ENCODE measurements around the gene KCND3.

The KCND3 gene

DNA sequence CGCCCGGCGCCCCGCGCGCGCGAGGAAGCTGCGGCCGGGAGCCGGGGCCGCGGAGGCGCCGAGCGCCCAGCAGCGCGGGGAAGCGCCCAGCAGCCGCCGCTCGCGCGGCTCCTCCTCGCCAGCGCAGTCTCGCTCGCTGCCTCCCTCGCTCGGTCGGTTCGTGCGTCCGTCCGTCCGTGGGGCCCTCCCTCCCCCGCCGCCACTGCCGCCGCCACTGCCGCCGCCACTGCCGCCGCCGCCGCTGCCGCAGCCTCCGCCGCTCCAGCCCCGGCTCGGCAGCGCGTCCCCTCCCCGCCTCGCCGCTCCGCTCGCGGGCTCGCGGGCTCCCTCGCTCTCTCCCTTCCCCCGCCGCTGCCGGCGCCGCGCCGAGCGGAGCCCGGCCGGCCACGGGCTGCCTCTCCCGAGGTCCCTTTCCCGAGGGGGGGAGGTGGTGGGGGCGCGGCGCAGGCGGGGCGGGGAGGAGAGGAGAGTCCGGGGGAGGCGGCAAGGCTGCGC, at the start of gene KCND3:
Gene KCND3, minus strand, starts transcription at position 138 of the 495 bp plus-strand sequence.
- peak in 1 of 2 donors; percentile 40 for DNase-seq

DNA sequence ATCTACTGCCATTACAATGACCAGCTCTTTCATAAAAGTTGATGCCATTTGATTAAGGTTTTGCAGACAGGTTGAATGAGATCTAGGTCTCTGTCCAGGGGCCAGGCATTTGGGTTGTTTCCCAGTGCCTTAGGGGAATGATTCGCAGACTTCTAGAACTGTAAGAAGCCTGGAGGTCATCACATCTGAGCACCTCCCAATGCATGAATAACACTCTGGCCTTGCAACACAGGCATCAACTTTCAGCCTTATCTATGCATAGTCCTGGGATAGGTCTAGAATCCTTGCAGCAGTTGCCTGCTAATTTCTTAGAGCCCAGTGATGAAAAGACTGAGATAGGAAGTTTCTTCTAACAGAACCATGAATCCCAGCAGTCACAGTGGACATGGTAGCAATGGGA, 44.8 kb upstream of the KCND3 start:
- no peak for DNase-seq

DNA sequence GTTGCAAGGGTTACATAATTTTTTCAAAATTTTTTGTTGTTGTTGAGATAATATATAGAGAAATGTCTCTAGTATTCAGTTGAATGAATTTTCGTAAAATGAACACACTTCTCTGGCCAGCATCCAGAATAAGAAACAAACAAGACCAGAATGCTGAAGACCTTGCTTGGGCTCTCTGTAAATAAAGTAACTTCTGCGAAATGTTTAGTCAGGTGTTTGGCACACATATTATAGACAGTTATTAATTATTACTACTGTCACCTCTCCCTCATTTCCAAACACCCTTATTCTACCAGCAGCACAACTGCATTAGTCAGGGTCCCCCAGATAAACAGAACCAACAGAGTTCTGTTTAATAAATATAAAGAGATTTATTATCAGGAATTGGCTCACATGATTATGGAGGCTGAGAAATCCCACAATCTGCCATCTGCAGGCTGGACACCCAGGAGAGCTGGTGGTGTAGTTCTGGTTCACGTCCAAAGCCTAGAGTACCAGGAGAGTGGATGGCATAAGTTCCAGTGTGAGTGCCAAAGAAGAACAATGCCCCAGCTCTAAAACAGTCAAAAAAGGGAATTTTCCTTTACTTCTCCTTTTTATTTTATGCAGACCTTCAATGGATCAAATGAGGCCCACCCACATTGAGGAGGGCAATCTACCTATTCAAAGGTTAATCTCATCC, 44.1 kb upstream of the KCND3 start:
- DNase-seq, result no peak

DNA sequence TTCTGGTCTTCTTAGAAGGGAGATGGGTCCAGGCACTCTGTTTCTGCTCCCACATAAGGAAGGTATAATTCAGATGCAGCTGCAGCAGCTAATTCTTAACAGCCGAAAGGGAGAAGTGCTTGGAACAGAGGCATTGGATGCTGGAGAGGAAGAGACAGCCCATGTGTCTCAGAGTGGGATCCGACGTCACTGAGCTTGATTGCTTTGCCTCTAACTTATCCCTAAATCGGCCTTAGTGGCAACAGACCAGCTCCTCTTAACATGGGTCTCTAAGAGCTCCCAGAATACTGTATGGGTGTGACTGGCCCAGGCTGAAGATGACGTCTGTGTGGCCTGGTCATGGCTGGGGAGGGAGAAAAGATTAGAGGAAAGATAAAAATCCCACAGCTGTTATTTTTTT, 40.7 kb upstream of the KCND3 start:
- DNase-seq, result no peak

DNA sequence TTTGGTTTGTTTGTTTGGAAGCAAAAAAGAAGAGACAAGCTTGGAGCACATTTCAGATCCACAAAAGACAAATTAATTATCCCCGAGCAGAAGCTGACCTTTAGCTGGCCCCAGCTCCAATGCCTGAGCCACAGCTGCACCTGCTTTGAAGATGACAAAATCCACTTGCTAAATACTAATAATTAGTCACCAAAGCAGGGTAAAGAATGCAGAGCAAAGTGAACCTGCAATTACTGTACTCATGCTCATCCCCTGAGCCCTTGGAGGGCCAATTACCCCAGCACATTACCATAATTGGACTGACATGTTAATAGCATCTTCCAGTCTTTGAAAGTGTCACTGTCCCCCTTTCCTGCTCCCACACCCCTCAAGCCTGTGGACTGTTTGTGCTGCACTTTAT, 38.2 kb upstream of the KCND3 start:
- DNase-seq, result no peak

DNA sequence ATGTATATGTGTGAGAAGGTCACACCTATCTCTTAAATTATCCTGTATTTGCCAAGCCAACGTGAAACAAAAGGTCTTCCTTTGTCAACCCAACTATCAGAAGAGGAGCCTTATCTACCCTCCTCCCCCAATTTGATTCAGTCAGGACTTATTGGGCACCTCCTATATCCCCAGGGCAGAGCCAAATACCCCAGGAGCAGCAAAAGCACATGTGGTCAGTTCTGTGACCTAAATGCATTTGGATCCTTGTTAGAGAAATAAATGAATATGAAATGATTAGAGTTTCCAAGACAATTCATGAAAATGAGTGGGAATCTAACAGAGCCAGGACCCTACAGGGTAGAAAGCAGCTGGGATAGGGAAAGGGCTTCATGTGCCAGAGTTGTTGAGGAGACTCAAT, 37.0 kb upstream of the KCND3 start:
- no peak for DNase-seq

DNA sequence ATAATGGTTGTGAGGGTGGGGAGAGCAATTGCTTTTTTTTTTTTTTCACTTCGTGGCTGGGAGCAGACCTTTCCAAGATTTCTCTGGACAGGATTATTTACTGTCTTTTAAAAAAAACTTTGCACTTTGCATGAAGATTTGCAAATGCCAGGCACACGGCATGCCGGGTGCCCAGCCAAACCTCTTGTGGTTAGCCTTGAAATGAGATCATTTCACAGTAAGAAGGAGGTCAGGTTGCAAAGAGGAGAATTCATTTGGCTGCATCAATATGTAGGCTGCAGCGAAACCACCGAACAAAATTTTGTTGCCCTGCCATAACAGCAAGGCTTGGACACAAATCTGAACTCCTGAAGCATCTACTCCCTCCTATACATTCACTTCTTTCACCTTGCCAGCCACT, 36.5 kb upstream of the KCND3 start:
- no peak for DNase-seq

DNA sequence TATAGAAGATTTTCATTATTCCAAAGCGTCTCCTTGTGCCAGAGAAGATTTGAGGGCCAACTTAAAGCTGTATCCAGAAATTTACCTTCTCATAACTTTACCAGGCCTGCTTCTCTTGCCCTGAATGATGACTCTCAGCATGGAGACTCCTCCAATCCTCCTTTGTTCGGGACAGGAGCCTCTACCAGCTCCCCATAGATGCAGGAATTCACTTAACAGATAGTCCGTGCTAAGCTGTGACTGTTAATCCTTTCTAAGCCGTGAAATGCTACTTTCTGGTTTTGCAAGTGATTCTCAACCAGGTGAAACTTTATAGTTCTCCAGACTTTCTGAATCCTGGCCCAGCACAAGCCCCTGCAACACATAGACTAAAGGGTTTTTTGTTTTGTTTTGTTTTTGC, 31.8 kb upstream of the KCND3 start:
- DNase-seq, result no peak

DNA sequence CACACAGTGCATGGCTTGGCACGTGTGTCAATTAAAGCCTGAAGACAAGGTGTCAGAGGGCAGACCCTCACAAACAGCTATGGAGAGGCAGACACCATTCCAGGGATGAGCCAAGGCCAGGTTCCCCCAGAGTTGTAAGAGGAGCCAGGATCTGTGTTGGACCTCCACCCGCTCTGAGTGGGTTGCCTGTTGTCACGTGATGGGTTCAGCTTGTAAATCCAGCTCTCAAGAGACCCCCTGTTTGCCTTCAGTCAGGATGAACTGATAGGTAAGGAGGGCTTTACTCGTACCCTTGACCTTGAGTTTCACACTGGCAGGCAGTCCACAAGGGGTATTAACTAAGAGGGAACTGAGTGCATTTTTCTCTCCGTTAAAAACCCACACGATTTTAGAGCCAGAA, 27.7 kb upstream of the KCND3 start:
- DNase-seq, result no peak

DNA sequence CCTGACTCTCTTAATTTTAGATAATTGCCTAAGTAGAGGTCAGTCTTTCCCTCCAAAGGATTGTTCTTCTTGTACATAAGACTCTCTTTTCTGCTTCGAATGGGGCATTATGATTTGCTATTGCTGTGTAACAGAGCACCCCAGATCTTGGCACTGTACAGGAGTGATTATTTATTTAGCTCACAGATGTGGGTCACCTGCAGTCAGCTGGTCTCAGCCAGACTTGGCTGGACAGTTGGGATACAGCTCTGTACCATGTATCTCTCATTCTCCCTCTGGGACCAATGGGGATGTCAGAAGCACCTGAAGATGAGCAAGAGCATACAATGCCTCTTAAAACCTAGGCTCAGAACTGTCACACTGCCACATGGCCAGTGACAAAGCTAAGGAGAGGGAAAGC, 23.4 kb upstream of the KCND3 start:
- no peak for DNase-seq

DNA sequence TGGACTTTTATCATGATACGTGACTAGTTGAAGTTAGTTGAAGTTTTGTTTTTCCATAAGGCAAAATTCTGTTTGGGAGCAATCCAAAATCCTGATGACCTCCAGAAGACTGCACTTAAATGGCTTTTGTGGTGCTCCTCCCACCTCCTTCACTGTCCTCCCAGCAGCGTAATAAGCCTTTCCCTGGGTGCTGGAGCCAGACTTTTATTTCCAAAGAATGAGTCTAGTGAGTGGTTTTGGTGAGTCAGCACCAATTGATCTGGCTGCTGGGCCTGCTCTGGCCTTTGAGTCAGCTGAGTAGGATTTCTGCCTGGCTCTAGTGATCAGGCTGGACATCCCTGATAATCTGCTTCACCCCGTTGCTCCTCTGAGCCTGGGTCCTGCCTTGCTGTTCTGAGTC, 21.7 kb upstream of the KCND3 start:
- no peak for DNase-seq

DNA sequence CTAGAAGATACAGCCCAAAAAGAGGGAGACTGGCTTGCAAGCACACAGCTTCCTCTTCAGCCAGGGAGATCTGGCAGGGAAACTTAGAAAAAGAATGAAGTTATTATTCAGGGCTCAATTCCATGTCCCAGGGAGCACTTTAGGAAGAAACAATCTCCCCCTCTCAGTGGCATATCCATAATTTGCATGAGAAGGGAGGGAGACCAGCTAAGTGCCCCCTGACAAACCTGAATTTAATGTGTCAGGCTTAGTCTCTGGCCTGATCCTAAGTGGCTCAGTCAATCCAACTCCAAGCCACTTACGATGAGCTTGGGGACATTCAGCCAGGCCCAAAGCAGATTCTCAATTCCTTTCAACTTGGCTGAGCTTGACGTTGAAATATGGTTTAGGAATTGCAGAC, 17.7 kb upstream of the KCND3 start:
- no peak for DNase-seq

DNA sequence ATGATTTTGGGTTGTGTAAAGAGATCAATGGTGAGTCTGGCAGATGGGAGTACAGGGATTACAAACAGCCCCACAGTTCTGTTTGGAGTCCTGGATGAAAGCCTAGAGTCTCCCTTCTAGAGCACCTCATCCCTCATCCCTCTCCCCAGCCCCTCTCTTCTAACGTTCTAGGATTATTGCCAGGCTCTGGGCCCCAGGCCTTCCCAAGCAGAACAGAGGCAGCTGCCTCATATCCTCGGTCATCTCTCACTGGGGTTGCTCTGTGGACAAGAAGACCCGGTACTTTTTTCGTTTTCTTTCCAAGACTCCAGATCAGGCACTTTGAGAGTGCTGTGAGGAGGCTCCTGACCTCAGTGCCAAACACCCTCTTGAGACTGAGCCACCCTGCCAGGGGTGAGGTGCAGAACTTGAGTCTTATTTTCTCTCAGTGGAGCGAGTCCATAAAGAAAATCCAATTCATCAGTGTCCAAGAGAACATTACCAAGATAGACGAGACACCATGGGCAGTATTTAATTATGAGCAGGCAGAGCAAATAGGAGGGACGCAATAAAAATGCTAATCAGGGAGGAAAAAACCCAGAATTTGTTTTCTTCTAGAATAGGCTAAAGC, 17.1 kb upstream of the KCND3 start:
- no peak for DNase-seq

DNA sequence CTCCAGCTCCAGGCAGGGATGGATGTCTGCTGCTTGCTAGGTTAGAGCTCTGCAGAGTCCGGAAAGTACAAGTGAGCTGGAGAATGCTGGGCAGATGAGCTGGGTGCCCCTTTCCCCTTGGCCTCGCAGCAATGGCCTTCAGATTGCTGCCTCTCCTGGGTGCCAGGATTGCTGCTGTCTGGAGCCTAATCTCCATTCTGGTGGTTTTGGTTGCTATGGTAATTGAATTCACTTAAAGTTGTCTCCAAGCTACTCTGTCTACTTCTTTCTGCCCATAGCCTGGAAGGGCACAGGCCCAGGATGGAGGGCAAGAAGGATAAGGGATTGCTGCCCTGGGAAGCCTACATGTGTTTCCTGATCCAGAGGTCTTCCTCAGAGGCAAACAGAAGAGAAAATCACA, 14.6 kb upstream of the KCND3 start:
- DNase-seq, result no peak

DNA sequence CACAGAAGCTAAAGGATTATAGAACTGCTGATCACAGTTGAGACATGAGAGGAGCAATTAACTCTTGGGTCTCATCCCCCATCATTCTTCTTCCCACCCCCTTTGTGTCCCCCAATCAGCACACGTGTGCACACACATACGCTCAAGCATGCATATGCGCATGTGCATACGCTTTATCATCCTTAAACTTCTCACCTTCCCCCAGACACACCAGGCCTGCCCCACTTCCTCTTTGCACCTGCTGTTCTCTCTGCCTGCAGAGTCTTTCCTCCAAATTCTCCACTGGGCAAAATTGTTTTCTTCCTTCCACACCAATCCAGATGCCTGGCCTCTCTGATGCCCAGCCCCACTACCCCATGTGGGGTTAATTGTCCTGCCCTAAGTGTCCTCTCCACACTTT, 13.0 kb upstream of the KCND3 start:
- DNase-seq, result no peak

DNA sequence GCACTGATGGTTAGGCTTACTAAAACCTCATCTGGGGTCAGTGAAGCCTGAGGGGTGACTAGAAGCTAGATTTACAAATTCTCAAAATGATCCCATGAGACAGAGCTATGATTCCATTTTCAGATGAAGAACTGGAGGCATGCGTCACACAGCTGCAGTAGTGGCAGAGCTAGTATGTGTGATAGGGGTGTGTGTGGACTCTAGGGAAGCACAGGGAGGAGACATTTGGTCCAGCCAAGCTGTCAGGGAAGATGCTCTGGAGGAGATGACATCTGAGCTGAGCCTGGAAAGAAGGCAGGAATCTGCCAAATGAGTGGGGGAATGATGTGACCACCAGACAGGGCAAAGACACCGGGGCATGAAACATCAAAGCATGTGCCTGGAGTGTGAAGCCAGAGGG, 12.0 kb upstream of the KCND3 start:
- no peak for DNase-seq

DNA sequence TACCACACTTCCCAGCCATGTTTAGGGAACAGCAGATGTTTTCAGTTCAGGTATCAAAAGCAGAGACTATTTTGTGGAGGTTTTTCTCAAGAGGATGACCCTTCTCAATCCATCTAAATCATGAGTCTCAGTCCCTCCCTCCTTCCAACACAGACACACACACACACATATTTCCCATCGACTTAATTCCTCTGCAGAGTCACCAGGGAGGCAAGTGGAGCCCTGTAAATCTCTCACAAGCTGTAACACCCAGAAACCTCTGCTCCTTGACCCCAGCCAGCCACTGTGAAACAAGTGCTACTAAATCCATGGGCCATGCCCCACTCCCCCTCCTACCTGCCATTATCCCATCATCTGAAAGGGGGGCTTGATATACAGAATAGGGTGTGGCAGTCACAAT, 10.6 kb upstream of the KCND3 start:
- DNase-seq, result no peak

DNA sequence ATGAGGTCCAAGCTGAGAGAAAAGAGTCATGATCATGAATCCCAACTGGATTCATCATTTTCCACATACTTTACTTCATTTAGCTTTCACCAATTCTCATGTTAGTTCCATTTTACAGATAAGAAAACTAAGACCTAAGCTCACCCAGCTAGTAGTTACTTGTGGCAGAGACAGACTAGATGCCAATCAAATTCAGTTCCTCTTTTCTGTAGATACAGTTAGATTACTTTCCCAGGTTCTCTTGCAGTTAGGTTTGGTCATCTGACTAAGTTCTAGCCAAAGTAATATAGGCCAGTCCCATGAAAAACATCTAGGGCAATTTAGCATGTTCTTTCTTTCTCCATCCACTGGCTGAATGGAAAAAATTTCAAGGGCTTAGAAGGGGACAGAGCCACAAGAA, 8.9 kb upstream of the KCND3 start:
- no peak for DNase-seq

DNA sequence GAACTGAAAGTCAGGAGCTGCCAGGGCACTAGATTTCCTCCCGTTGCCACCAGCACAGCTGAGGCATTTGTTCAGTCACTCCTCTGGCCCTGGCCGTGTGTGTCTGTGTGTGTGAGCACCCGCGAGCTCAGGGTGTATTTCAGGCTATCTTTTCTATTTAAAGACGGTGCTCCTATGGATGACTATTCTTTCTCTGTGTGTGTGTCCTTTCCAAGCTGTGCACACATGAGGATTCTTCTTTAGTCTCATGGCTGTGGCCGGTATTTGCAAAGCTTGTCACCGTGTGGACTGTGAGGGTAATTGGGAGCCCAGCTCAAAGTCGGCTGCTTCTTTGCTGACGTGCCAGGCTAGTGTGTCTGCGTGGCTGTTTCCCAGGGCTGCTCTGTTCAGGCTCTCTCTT, 3.0 kb upstream of the KCND3 start:
- no peak for DNase-seq

DNA sequence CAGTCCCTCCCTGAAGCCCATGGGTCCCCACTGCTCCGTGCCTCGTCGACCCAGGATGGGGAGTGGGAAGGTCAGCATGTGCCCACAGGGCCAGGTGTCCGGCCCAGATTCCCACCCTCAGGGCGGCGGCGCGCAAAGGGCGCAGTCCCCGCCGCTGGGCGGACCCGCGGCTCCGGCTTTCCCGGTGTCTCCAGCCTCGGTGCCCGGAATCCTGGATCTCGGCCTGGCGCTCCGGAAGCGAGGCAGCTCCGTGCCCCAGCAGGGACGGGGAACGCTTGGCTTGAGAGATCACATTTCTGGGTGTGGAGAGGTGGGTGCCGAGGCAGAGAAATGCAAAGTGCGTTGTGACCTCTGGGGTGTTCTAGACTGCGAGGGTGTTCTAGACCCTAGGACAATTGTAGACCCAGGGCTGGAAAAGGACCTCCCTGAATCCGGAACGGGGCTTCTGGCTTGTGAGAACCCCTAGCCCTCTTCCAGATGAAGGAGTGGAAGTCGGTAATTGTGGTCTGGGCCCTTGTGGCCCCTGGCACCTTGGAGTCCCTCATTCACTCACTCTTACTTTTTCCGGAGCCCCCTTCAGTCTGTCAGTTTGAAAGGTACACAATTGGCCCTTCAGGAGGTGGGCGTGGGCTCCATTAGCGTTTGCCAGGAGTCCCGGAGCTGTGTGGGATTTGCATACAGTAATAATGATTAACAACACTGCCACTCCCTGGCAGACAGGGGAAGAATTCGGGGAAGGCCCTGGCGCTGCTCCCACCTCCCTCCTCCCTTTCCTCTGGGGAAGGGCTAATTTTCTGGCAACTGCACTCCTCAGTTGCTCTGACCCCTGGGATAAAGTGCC, 1.6 kb upstream of the KCND3 start:
- peak in 1 of 2 donors; percentile 14 for DNase-seq

DNA sequence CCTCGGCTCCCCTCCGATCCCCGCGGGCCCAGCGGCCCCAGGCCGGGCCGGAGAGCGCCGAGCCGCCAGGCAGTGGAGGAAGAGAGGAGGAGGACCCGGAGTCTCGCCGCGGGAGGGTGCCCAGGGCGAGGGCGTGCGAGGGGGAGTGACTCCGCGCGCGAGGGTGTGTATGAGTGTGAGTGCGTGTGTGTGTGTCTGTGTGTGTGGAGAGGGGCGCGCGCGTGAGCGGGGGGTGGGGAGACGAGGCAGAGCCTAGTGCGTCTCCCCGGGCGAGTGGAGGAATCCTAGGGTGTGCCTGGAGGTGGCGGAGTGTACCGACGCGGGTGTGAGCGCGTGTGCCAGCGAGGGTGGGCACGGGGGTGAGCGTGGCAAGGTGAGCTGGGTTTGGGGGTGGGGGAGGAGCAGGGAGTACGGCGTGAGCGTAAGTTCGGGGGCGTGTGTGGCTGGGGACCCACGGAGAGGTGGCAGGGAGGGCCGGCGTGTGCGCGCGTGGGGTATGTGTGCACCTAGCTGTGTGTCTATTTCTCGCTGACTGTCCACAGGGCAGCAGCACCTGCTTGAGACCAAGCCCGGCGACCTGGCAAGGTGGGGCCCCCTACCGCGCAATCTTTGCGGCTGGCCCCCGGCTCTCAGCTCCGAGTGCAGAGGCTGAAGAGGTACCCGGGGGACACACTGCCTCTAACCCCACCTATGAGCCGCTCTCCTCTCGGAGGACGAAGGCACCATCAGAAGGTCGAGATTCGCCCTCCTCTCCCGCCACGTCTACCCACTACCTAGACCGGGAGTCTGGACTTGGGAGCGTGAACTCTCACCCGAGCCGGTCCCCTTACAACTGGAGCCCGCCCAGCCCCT, 784 bp upstream of the KCND3 start:
- DNase-seq, result peak in 1 of 2 donors; percentile 15

DNA sequence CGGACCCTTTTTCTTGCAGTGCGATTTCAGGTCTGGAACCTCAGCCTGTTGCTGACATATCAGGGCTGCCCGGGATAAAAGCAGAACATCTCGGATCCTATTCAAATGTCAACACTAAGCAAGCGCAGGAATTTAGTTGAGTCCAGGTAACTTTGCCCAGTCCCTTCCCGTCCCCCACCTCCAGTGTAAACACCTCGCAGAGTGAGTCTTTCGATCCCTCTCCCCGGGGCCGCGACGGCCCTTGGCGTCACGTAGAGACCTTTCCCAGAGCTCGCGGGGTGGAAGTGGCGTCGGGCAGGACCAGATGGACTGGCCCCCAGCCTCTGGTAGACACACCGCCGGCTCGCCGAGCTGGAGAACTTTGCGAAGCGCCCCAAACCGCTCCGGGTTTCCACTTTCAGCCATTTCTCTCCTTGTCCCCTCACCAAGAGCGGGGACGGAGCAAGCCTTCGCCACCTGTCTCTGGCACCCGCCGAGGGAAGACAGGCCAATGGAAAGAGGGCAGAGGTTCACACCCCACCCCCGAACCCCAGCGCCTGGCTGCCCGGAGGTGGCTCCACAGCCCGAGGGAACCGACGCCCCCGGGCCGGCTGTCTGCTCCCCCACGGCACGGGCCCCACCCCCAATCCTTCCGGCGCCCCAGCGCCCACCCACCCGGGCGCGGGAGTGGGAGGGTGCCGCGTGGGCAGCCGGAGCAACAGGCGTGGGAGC, 570 bp downstream of the KCND3 start:
- peak in 1 of 2 donors; percentile 11 for DNase-seq
